ENCODE results near the gene CCDC3.
"Not testable (repeated sequence)": the region's sequence is repeated elsewhere in the genome, so short reads cannot be mapped to it uniquely, and the experiment has no call there.

Gene CCDC3

GRCh38 chr10:12869427-12869826, 132.1 kb downstream of the CCDC3 start:
- no peak overlapping the region for H3K9ac ChIP-seq (ENCODE audit: low read length)
- no peaks in the 10 kb centered on the region for H3K4me1 ChIP-seq (ENCODE audit: control insufficient read depth, insufficient read depth, low read length)
- no peak overlapping the region for H3K27ac ChIP-seq (ENCODE audit: low read depth, low read length)
- no peaks in the 10 kb centered on the region for H3K36me3 ChIP-seq (ENCODE audit: control insufficient read depth, insufficient read depth, low read length)
- H3K27me3 ChIP-seq (ENCODE audit: control insufficient read depth, insufficient read depth, low read length), result no peaks in the 10 kb centered on the region
- no peak overlapping the region for H3K4me3 ChIP-seq (ENCODE audit: low read depth, low read length)
- no peaks in the 10 kb centered on the region for H3K9me3 ChIP-seq (ENCODE audit: control insufficient read depth, insufficient read depth, low read depth, low read length)

- no peaks in the 10 kb centered on the region for H3K9me3 ChIP-seq (ENCODE audit: control insufficient read depth, insufficient read depth, low read depth, low read length)
- no peaks in the 10 kb centered on the region for H3K4me1 ChIP-seq (ENCODE audit: control insufficient read depth, insufficient read depth, low read length)
- H3K9ac ChIP-seq (ENCODE audit: low read length), result no peak overlapping the region
- no peaks in the 10 kb centered on the region for H3K36me3 ChIP-seq (ENCODE audit: control insufficient read depth, insufficient read depth, low read length)
- H3K27me3 ChIP-seq (ENCODE audit: control insufficient read depth, insufficient read depth, low read length), result no peaks in the 10 kb centered on the region
- H3K4me3 ChIP-seq (ENCODE audit: low read depth, low read length), result no peak overlapping the region
- no peak overlapping the region for H3K27ac ChIP-seq (ENCODE audit: low read depth, low read length)
Observed at GRCh38 chr10:12868229-12868628, 133.3 kb downstream of the CCDC3 start.

GRCh38 chr10:12865515-12865914, 136.0 kb downstream of the CCDC3 start:
- H3K4me3 ChIP-seq (ENCODE audit: low read depth, low read length); H3K4me1 ChIP-seq (ENCODE audit: control insufficient read depth, insufficient read depth, low read length); H3K9me3 ChIP-seq (ENCODE audit: control insufficient read depth, insufficient read depth, low read depth, low read length); H3K27me3 ChIP-seq (ENCODE audit: control insufficient read depth, insufficient read depth, low read length); H3K9ac ChIP-seq (ENCODE audit: low read length); H3K27ac ChIP-seq (ENCODE audit: low read depth, low read length); H3K36me3 ChIP-seq (ENCODE audit: control insufficient read depth, insufficient read depth, low read length): not testable (repeated sequence)

- no peaks in the 10 kb centered on the region for H3K9me3 ChIP-seq (ENCODE audit: control insufficient read depth, insufficient read depth, low read depth, low read length)
- H3K4me3 ChIP-seq (ENCODE audit: low read depth, low read length), result no peak overlapping the region
- H3K27me3 ChIP-seq (ENCODE audit: control insufficient read depth, insufficient read depth, low read length), result no peaks in the 10 kb centered on the region
- no peak overlapping the region for H3K27ac ChIP-seq (ENCODE audit: low read depth, low read length)
- no peaks in the 10 kb centered on the region for H3K36me3 ChIP-seq (ENCODE audit: control insufficient read depth, insufficient read depth, low read length)
- H3K9ac ChIP-seq (ENCODE audit: low read length), result no peak overlapping the region
- no peaks in the 10 kb centered on the region for H3K4me1 ChIP-seq (ENCODE audit: control insufficient read depth, insufficient read depth, low read length)
Observed at GRCh38 chr10:12862459-12862858, 139.1 kb downstream of the CCDC3 start.

GRCh38 chr10:12854988-12855387, 146.5 kb downstream of the CCDC3 start:
- Histone ChIP-seq H3K36me3 (ENCODE audit: control insufficient read depth, insufficient read depth, low read length) (no peaks in the 10 kb centered on the region), H3K9me3 (ENCODE audit: control insufficient read depth, insufficient read depth, low read depth, low read length) (no peaks in the 10 kb centered on the region), H3K4me3 (ENCODE audit: low read depth, low read length) (no peak overlapping the region), H3K27ac (ENCODE audit: low read depth, low read length) (no peak overlapping the region), H3K9ac (ENCODE audit: low read length) (no peak overlapping the region), H3K27me3 (ENCODE audit: control insufficient read depth, insufficient read depth, low read length) (no peaks in the 10 kb centered on the region), H3K4me1 (ENCODE audit: control insufficient read depth, insufficient read depth, low read length) (peaks cover under 1% of the 10 kb centered on the region; the same call in 1 of the 2 replicates)

GRCh38 chr10:12852687-12853086, 148.8 kb downstream of the CCDC3 start:
- H3K4me1 ChIP-seq (ENCODE audit: control insufficient read depth, insufficient read depth, low read length), result peaks cover 6% of the 10 kb centered on the region; the same call in 1 of the 2 replicates
- H3K9me3 ChIP-seq (ENCODE audit: control insufficient read depth, insufficient read depth, low read depth, low read length), result no peaks in the 10 kb centered on the region
- H3K27ac ChIP-seq (ENCODE audit: low read depth, low read length), result no peak overlapping the region
- H3K27me3 ChIP-seq (ENCODE audit: control insufficient read depth, insufficient read depth, low read length), result no peaks in the 10 kb centered on the region
- H3K4me3 ChIP-seq (ENCODE audit: low read depth, low read length), result no peak overlapping the region
- no peaks in the 10 kb centered on the region for H3K36me3 ChIP-seq (ENCODE audit: control insufficient read depth, insufficient read depth, low read length)
- H3K9ac ChIP-seq (ENCODE audit: low read length), result no peak overlapping the region

- H3K9me3 ChIP-seq (ENCODE audit: control insufficient read depth, insufficient read depth, low read depth, low read length), result no peaks in the 10 kb centered on the region
- peaks cover 17% of the 10 kb centered on the region; the same call in 1 of the 2 replicates for H3K4me1 ChIP-seq (ENCODE audit: control insufficient read depth, insufficient read depth, low read length)
- H3K9ac ChIP-seq (ENCODE audit: low read length), result no peak overlapping the region
- H3K27ac ChIP-seq (ENCODE audit: low read depth, low read length), result no peak overlapping the region
- H3K27me3 ChIP-seq (ENCODE audit: control insufficient read depth, insufficient read depth, low read length), result no peaks in the 10 kb centered on the region
- H3K36me3 ChIP-seq (ENCODE audit: control insufficient read depth, insufficient read depth, low read length), result no peaks in the 10 kb centered on the region
- H3K4me3 ChIP-seq (ENCODE audit: low read depth, low read length), result no peak overlapping the region
Observed at GRCh38 chr10:12849319-12850181, 152.0 kb downstream of the CCDC3 start.

GRCh38 chr10:12848439-12849173, 152.9 kb downstream of the CCDC3 start:
- peaks cover 18% of the 10 kb centered on the region; the same call in 1 of the 2 replicates for H3K4me1 ChIP-seq (ENCODE audit: control insufficient read depth, insufficient read depth, low read length)
- no peak overlapping the region for H3K4me3 ChIP-seq (ENCODE audit: low read depth, low read length)
- H3K9ac ChIP-seq (ENCODE audit: low read length), result no peak overlapping the region
- H3K9me3 ChIP-seq (ENCODE audit: control insufficient read depth, insufficient read depth, low read depth, low read length), result no peaks in the 10 kb centered on the region
- H3K27ac ChIP-seq (ENCODE audit: low read depth, low read length), result no peak overlapping the region
- no peaks in the 10 kb centered on the region for H3K36me3 ChIP-seq (ENCODE audit: control insufficient read depth, insufficient read depth, low read length)
- H3K27me3 ChIP-seq (ENCODE audit: control insufficient read depth, insufficient read depth, low read length), result no peaks in the 10 kb centered on the region

GRCh38 chr10:12847361-12847975, 154.0 kb downstream of the CCDC3 start:
- Histone ChIP-seq H3K9me3 (ENCODE audit: control insufficient read depth, insufficient read depth, low read depth, low read length) (no peaks in the 10 kb centered on the region), H3K27ac (ENCODE audit: low read depth, low read length) (no peak overlapping the region), H3K9ac (ENCODE audit: low read length) (no peak overlapping the region), H3K4me3 (ENCODE audit: low read depth, low read length) (no peak overlapping the region), H3K36me3 (ENCODE audit: control insufficient read depth, insufficient read depth, low read length) (no peaks in the 10 kb centered on the region), H3K27me3 (ENCODE audit: control insufficient read depth, insufficient read depth, low read length) (no peaks in the 10 kb centered on the region), H3K4me1 (ENCODE audit: control insufficient read depth, insufficient read depth, low read length) (peaks cover 18% of the 10 kb centered on the region; the same call in 1 of the 2 replicates)

- Histone ChIP-seq H3K27ac (ENCODE audit: low read depth, low read length) (no peak overlapping the region), H3K4me3 (ENCODE audit: low read depth, low read length) (no peak overlapping the region), H3K4me1 (ENCODE audit: control insufficient read depth, insufficient read depth, low read length) (peaks cover 18% of the 10 kb centered on the region; the same call in 1 of the 2 replicates), H3K9me3 (ENCODE audit: control insufficient read depth, insufficient read depth, low read depth, low read length) (no peaks in the 10 kb centered on the region), H3K27me3 (ENCODE audit: control insufficient read depth, insufficient read depth, low read length) (no peaks in the 10 kb centered on the region), H3K9ac (ENCODE audit: low read length) (no peak overlapping the region), H3K36me3 (ENCODE audit: control insufficient read depth, insufficient read depth, low read length) (no peaks in the 10 kb centered on the region)
Observed at GRCh38 chr10:12846718-12847117, 154.8 kb downstream of the CCDC3 start.
